Dermis microvascular lymphatic vessel endothelial cell (primary cell): ENCODE data around the gene NMNAT1. TPM values are rescaled to one million over a fixed set of nuclear protein-coding genes. Genes with fewer than 3 reads are reported as not detected.
A peak's percentile ranks its signal among the peaks of the same experiment; 100 is the strongest.
"Not testable (repeated sequence)": the region's sequence is repeated elsewhere in the genome, so short reads cannot be mapped to it uniquely, and the experiment has no call there.

Experiments
- DNase-seq, 2 donors: peaks; one replicate each; pipeline versions ENCODE4 v3.0.0 to v3.0.0-alpha.2; 2010; ENCODE audit warnings: low read depth in 2 of 2
- total RNA-seq: library from RNA; depleted of rRNA; stranded (reverse); fragments of >200 nt; gene quantifications from 2 replicates; pipeline ENCODE4 v1.2.1, GENCODE V29; 2014

NMNAT1 gene
- 12.4 and 15.4 TPM in 2 replicates for total RNA-seq

DNA sequence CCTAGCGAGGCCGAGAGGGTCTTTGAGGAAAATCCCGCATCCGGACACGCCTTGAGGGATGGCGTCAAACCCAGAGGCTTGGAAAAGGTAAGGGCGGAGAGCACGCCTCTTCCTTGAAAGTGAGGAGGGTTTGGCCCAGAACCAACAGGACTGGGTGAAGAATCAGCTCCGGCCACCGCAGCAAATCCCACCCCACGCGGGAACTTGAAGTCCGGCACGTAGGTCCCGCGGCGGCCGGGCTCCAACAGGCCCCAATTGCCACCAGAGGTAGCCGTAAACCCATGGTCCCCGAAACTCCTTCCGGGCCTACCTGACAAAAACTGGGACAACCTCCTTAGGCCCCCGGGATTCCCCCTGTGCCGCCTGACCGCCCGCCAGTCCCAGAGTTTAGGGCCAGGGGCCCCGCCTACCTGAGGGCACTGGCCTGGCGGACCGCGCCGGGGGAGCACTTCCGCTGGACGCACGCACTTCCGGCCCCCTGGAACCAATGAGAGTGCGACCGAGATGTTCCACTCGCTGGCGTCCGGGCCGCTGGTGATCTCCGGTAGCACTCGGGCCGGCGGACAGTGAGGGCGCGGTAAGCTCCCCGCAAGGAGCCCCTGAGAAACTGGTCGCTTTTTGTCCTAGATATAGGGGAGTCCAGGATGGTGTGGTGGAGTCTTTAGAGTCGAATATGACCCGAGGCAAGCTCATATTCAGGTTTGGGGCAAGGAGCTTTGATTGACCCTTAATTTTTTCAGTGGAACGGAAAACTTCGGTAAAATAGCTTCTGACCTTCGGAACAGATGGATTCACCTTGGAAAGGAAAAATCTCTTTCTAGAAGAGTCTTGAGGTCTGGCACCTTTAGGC is at the start of gene NMNAT1, which contains the start of gene LZIC:
TSS of gene NMNAT1 (plus strand) at position 537 of the 850 bp plus-strand sequence. CDS start 28,599 bp downstream, outside the sequence.
TSS of gene LZIC (minus strand) at position 453 of the 850 bp plus-strand sequence. CDS start 6,772 bp downstream, outside the sequence.
- peak; percentile 86 to 96 for DNase-seq

DNA sequence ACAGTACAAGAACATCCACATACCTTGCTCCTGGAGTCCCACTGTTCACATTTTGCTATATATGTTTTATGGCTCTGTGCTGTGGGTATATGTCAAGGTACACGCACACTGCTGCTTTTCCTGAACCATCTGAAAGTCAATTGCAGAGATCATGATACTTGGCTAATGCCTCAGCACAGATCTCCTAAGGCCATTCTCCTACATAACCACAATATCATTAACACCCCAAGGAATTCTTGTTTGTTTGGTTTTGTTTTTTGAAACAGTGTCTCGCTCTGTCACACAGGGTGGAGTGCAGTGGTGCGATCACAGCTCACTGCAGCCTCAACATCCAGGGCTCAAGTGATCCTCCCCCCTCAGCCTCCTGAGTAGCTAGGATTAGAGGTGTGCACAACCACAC is 49.2 kb upstream of the NMNAT1 start:
- no peak for DNase-seq

DNA sequence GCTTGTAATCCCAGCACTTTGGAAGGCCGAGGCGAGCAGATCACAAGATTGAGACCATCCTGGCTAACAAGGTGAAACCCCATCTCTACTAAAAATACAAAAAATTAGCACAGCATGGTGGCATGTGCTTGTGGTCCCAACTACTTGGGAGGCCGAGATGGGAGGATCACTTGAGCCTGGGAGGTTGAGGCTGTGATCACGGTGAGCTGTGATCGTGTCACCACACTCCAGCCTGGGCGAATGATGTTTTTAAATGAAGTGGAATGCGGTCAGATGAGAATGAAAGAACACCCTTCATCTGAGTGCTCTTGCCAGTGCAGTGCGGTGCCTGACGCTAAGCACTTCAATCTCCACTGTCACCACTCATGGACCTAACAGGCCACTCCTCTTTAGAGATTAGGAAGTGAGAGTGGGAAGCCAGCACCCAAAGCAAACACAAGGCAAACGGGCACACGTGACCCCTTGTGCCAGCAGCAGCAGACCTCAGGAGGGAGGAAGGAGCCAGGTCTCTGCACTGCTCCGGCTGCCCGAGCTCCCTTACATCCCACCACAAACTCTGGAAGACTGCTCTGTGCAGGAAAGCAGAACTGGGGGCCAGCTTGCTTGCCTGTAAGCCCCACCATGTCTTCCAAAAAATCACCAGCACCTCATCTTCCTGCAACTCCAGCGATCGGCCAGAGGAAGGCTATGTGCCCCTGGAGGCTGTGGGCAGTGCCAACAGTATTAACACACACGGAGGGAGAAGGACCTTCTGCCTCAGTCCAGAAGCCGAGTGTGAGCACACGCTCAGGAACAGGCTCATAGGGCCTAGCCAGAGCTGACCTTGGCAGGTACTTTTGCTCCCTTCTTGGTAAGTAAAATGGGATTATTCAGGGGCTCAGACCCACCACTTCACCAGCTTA is 42.9 kb upstream of the NMNAT1 start:
- peak in 1 of 2 donors; percentile 17 for DNase-seq

DNA sequence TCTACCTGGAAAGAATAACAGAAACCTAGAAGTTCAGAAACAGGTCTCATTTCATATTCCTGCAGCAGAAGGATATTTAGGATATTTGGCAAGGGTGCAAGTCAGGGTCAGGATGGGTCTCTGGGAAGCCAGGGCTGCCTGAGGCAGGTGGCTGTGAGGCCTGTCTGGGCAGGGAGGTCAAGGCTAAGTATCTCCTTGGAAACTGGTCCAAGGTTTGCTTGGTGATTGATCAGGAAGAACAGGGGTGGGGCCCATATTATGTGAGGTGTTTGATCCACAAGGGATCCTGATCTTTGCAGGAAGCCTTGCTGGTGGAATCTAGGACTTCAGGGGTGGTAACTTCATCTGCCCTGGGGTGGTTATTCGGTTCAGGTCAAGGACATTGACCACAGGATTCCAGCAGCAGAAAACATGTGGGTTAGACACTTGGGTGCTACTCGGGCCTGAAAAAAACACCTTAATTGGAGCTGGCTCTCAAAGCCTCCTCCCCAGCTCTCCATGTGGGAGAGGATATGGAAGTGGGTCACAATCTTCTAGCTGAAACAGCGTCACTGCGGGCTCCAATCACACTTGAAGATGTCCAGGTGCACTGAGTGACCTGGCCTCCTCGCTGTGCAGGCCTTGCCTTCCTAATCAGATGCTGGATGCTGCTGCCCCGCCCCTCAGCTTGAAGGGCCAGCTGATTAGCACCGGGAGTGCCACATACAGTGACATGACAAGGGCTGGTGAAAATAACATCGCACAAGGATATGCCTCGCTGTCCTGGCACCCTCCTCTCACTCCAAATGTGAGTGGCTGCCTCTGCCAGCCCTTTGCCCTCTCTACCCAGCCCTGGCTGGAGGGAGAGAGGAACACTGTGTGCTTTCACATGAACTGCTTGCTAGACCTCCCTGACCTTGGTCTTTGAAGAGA is 41.9 kb upstream of the NMNAT1 start:
- no peak for DNase-seq

DNA sequence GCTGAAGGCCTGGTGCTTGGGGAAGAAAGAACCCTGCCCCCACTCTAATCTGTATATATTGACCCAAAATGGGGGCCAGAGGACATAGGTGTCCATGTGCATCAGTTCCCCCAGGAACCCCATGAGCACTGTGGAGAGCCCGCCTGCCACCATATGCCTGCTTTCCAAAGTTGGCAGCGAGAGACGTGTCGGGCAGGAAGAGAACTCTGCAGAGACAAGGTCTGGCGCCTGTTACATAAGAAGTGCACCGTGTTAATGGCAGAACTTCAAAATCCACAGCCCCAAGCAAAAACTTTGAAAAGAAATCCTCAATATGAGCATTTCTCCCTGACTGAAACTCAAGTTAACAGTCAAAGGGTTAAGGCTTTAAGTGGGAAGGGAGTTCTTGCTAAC is 41.2 kb upstream of the NMNAT1 start:
- DNase-seq: no peak

DNA sequence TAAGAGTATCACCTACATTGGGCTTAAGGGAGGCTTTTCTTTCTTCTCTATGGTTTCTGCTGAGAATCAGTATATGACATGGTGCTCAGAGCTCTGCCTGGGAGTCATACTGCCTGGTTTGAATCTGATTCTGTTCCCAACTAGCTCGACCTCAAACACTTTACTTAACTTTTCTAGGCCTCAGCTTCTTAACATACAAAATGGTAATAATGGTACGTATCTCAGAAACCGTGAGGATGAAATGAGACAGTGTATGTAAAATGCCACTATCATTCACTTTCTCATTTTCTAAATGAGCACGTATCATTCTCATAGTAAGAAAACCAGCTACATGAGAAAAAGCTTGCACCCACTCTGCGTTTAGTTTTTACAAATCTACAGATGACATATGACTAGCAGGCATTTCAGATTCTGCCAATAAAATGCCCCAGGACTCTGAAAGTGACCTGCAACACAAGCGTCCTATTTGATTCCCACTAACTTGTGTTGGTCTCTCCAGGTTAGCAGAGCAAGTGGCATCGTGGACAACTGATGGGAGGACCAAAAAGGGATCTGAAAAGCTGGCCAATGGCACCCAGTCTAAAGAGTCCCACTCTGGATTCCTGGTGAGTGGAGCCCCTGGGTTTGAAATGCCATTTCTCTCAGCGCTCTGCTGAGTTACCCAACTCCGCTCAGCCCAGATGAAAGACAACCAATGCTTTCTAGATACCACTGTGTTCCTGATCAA is 39.3 kb upstream of the NMNAT1 start:
- DNase-seq: no peak

DNA sequence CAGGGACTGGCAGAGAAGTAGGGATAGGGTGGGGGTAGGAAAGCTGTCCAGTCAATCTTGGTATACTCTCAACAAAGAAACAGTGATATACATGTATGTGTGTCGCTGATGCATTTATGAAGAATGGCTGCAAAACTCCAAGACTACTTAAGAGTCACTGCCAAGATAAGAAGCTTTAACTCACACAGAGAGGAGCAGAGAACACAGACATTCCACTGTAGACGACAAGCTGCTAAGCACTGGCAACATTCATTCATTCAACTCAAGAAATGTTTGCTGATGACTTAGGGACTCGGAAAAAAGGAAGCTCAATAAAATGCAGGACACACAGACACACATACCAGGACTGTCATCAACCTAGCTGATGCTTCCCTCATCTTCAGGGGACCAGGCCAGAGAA is 38.7 kb upstream of the NMNAT1 start:
- DNase-seq: no peak

DNA sequence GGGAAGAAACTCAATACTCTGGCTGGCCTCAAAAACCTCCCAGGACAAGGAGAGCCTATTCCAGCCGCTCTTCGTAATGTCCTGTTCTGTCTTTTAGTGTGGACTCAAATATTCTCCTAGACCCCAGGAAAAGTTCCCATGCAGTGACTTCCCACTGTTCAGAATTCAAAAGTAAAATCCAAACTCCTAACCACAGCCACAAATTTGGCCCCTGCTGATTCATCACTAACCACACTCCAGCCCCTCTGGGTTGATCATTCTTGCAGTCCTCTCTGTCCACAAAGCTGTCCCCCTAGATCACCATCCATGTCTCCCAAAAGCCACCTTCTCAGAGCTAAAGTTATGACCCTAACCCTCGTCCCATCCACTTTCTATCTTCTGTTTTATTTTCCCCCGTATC is 38.3 kb upstream of the NMNAT1 start:
- DNase-seq: no peak

DNA sequence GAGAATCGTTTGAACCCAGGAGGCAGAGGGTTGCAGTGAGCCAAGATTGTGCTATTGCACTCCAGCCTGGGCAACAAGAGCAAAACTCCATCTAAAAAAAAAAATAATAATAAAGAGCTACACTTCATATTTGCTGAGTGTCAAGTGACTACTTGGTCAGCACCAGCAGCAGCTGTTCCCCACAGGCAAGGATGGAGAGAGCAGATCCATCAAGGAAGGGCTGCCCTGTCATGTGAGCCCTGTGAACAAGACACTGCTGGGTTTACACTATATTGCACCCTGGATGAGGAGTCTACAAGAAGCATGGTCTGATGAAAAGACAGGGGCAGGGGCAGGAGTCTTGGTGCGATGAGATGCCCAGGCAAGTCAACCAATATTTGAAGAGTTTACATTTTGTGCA is 36.8 kb upstream of the NMNAT1 start:
- no peak for DNase-seq

DNA sequence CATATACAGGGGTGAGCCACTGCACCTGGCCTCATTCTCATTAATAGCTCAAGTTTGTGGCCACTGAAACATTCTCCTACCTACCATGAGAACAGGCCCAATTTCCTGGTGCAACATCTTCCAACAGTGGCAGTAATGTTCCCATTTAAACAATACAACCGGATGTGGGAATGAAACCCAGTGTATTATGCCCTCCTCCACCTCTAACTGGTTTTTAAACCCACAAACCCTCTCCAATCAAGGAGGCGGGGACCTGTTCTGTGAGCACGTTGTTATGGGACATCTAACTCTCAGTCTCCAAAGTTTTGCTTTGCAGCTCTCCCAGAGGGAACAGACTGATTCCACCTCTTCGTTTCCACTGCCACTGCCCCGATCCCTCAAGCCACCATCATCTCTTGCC is 35.8 kb upstream of the NMNAT1 start:
- DNase-seq: no peak

DNA sequence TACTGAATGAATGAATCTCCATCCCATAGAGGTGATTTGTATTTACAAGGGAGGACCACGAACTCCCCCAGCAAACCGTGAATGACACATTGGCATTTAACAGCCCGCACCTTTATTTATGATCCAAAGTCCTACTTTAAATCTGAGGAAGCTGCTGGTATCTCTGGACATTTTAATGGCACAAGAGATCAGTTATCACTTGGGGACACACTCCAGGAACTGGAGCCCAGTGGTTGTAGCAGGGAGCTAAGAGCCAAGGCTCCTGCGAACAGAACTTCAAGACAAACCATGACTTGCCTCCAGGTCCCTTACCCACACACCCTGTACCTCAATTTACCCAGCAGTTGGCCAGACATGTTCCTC is 34.4 kb upstream of the NMNAT1 start:
- no peak for DNase-seq

DNA sequence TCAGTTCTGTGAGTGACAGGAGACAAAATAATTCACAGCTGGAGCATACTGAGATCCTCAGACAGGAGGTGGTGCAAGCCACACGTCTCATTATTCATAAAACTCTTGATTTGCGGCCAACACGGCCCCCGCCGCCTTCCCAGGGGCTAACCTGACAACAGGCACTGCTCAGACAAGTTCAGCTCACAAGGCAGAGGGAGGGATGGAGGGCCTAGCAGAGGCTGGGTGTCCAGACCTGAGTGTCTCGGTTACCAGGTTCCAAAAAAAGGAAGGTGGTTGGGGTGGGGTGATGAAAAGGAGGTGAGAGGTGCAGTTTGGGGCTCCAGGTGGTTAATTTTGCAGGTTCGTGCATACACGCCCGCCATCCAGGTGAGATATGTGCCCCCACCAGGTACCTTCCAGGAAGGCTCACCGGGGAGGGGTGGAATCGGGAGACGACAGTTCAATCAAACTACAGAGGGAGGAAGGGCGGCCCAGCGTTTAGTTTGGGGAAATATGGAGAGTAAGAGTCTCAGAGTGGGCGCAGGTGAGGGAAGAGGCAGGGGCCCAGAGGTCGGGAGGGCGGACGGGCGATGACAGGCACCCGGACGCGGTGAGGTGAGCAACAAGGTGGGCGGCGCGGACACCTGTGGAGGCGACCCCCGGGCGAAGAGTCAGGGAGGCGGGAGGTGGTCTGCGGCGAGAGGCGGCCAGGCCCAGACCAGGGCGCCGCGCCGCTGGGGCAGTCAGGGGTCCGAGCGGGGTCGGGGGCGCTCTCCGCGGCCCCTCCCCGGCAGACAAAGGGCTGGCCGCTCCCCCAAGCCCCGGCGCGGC is 33.8 kb upstream of the NMNAT1 start:
- peak in 1 of 2 donors; percentile 30 for DNase-seq

DNA sequence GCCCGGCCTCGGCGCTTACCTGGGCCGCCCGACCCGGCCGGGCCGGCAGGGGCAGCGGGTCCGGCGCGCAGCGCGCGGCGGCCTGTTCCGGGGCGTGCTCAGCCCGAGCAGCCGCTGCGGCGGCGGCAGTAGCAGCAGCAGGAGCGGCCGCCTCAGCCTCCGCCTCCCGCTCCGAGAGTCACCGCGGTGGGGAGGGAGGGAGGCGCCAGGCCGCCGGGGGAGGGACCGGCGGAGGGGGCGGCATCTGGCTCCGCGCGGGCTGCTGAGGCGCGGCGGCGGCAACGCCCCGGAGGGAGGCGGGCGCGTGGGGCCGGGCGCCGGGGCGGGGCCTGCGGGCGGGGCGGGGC is 33.2 kb upstream of the NMNAT1 start, which contains the start of gene CTNNBIP1:
TSS of gene CTNNBIP1 (minus strand) at position 194 of the 347 bp plus-strand sequence. CDS start 38,205 bp downstream, outside the sequence.
- no peak for DNase-seq

DNA sequence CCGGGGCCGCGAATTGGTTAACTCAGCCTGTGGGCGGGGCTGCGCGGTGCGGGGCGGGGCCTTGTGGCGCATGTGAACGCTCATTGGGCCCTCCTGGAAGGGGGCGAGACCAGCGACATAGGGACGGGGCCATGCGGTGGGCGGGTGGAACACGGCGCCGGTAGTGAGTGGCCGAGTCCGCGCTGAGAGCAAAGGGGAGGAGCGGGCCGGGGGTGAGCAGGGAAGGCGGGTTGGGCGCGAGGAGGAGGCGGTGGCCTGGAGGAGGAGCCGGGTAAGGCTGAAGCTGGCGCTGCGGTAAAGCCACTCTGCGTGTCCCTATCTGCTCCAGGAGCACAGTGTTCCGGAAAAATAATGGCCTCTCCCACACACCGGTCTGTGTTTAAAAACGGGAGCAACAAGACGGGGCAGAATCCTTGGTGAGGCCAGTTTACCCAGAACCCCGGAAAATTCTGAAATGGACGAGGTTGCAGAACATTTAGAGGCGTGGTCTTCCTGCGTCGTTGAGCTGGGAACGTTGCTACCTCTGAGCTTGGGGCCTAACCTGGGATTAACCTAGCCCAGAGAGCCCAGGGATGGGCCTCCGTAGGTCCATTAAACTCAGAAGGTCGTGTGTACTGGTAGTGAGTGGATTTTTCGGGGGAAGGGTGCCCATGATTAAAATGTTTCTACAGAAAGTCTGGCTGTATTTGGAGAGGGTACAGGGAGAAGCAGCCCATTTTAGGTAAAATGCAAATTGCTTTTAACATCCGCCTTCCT is 32.7 kb upstream of the NMNAT1 start:
- peak; percentile 94 to 99 for DNase-seq

DNA sequence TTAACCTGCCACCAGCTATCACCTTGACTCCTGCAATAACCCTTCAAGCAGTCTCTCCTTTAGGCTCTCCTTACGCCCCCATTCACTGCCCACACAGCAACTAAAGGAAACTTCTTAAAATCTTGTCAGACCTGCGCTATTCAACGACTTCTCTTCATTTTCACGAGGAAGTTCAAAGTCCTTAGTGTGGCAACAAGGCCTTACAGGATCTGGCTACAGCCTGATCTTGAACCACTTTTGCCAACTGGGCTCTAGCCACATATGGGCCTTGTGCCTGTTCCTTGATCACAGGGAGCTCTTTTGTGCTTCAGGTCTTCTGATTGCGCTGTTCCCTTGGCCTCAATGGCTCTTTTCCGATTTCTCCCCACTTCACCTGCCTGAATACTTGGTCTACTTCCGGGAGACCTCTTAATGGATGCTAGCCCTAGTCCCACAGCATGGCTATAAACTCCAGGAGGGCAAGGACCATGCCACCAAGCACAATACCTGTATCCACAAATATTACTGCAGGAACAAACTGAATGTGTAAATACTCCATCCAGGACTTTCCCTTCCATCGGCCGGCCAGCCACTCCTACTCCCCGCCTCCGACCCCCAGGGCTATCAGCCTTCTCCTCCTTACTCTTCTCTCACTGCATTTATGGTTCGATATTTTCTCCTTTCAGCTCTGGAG is 30.9 kb upstream of the NMNAT1 start:
- no peak for DNase-seq

DNA sequence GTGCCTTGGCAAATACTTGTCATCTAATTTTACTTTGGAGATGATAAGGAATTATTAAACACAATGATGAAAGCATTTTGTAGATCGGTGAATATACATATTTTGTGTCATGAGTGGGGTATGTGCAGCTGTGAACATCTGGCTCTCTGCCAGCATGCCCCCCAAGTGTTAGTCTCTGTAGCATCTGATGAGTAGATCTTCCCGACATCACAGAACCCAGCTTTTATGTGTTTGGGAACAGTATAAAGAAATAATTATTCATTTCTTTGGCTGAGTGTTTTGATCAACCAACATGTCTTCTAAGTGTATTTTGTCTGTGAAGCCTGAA is 28.7 kb upstream of the NMNAT1 start:
- DNase-seq: no peak

DNA sequence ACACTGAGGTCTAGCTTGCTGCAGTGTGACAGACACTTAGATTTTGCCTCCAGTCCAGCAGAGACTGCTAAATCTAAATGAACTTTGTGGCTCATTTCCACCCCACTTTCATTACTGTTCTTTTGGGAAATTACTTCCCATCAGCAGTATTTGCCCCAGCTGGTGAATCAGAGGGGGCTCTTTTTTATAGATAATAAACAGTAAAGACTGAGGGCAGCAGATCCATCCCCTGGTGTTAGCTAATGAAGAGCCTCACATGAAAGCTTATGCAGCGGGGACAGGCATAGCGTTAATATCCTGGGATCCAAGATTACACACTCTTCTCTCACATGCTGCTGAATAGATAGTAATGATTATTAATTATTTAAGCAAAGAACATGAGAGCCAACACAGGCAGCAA is 26.8 kb upstream of the NMNAT1 start:
- no peak for DNase-seq

DNA sequence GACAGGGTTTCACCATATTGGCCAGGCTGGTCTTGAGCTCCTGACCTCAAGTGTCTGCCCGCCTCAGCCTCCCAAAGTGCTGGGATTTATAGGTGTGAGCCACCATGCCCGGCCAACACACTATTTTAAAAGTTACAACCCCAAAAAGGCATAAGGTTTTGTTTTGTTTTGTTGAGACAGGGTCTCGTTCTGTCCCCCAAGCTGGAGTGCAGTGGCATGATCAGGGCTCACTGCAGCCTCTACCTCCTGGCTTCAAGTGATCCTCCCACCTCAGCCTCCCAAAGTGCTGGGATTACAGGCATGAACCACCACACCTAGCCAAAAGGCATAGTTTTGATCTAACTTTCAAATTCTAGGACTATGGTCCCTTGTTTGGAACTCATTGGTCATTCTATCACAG is 25.8 kb upstream of the NMNAT1 start:
- DNase-seq: not testable (repeated sequence)

DNA sequence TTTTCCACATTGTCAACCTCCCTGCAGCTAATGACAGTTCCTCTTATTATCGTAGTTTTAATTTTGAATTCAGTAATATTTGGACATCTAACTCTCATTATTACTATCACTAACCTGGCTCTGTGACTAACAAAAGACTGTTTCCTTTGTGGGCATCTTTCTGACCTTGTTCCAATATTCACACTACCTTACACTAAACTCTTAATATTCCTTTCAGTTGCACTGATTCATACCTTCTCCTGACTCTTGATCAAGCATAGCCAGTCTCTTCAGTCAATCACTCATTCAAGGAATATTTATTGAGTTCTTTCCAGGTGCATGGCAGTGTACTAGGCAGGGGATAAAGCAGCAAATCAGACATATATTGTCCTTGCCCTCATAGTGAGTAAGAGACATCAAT is 25.4 kb upstream of the NMNAT1 start:
- DNase-seq: no peak
